CD14-positive monocyte (primary cell): Measurements from ENCODE around the gene PPIL4. TPM values are rescaled to one million over a fixed set of nuclear protein-coding genes. Genes with fewer than 3 reads are reported as not detected.

Source experiments
- DNase-seq, 3 donors: peaks; one replicate each; pipeline ENCODE4 v3.0.0-alpha.2; 2011 to 2022
- H2AFZ ChIP-seq: 2 replicates; pipeline ENCODE4 v1.6.0; 2012; ENCODE audit warnings: mild to moderate bottlenecking, low read depth, low read length, inconsistent platforms; ENCODE audit not compliant: insufficient read depth, poor library complexity, severe bottlenecking
- H3K27ac ChIP-seq, 2 donors: 1 replicate in 1 of 2; 2 replicates in 1 of 2; pipeline ENCODE4 v1.5.1; 2012 to 2013; ENCODE audit warnings: low read length in 2 of 2, control low read depth in 1 of 2, inconsistent platforms in 1 of 2, low read depth in 1 of 2, mild to moderate bottlenecking in 1 of 2
- H3K27me3 ChIP-seq, 2 donors: one replicate each; pipeline versions ENCODE4 v1.6.0 to v1.6.1; 2011 to 2013; ENCODE audit warnings: low read length in 2 of 2; ENCODE audit not compliant: control insufficient read depth in 2 of 2, insufficient read depth in 2 of 2
- H3K36me3 ChIP-seq, 2 donors: replicated peaks in 1 of 2; 1 replicate in 1 of 2; 2 replicates in 1 of 2; pipeline versions ENCODE4 v1.5.1 to v1.6.1; 2012 to 2013; ENCODE audit warnings: low read length in 2 of 2, control low read depth in 1 of 2, inconsistent platforms in 1 of 2, mild to moderate bottlenecking in 1 of 2; ENCODE audit not compliant: insufficient read depth in 2 of 2, control insufficient read depth in 1 of 2
- H3K4me1 ChIP-seq, 2 donors: 1 replicate in 1 of 2; 2 replicates in 1 of 2; pipeline versions ENCODE4 v1.5.1 to v1.6.1; 2012 to 2013; ENCODE audit warnings: low read length in 2 of 2, control low read depth in 1 of 2, inconsistent platforms in 1 of 2, mild to moderate bottlenecking in 1 of 2, moderate library complexity in 1 of 2; ENCODE audit not compliant: insufficient read depth in 2 of 2, control insufficient read depth in 1 of 2
- H3K4me2 ChIP-seq: replicated peaks from 2 replicates; pipeline ENCODE3; 2012; ENCODE audit warnings: low read length, moderate library complexity, mild to moderate bottlenecking; ENCODE audit not compliant: poor library complexity, severe bottlenecking; ENCODE audit errors: extremely low read depth
- H3K4me3 ChIP-seq, 3 experiments: fragments of 200-600 bp in 1 of 3; sonication (generic) in 1 of 3; replicated peaks in 1 of 3; 1 replicate in 2 of 3; 2 replicates in 1 of 3; pipeline ENCODE4 v1.5.1; 2011 to 2013; ENCODE audit warnings: low read length in 3 of 3, mild to moderate bottlenecking in 3 of 3, control low read depth in 2 of 3, low read depth in 2 of 3, inconsistent platforms in 1 of 3, moderate library complexity in 1 of 3
- H3K79me2 ChIP-seq: 2 replicates; pipeline ENCODE4 v1.6.0; 2012; ENCODE audit warnings: mild to moderate bottlenecking, control low read depth, inconsistent platforms, low read length, moderate library complexity; ENCODE audit not compliant: insufficient read depth
- H3K9ac ChIP-seq: 2 replicates; pipeline ENCODE4 v1.6.0; 2017; ENCODE audit warnings: low read length, mild to moderate bottlenecking; ENCODE audit not compliant: insufficient read depth, poor library complexity, severe bottlenecking
- H3K9me3 ChIP-seq, 2 donors: replicated peaks in 1 of 2; 1 replicate in 1 of 2; 2 replicates in 1 of 2; pipeline versions ENCODE4 v1.5.1 to v1.6.1; 2012 to 2013; ENCODE audit warnings: low read length in 2 of 2, control low read depth in 1 of 2; ENCODE audit not compliant: control insufficient read depth in 1 of 2, insufficient read depth in 1 of 2
- H4K20me1 ChIP-seq: 2 replicates; pipeline ENCODE4 v1.6.0; 2012; ENCODE audit warnings: mild to moderate bottlenecking, low read length, control low read depth, moderate library complexity; ENCODE audit not compliant: insufficient read depth
- H3K27ac Mint-ChIP-seq, 7 donors: one replicate each; pipeline ENCODE4 v1.8.0; 2020; ENCODE audit warnings: mild to moderate bottlenecking in 7 of 7, mixed read lengths in 7 of 7, moderate library complexity in 6 of 7, inconsistent platforms in 2 of 7
- H3K27me3 Mint-ChIP-seq, 3 donors: one replicate each; pipeline ENCODE4 v1.8.0; 2021 to 2022; ENCODE audit warnings: low read depth in 3 of 3, mild to moderate bottlenecking in 3 of 3, mixed read lengths in 3 of 3, moderate library complexity in 3 of 3, inconsistent platforms in 1 of 3
- H3K36me3 Mint-ChIP-seq, 2 donors: one replicate each; pipeline ENCODE4 v1.8.0; 2020; ENCODE audit warnings: mixed read lengths in 2 of 2, inconsistent platforms in 1 of 2, mild to moderate bottlenecking in 1 of 2
- H3K4me1 Mint-ChIP-seq: one replicate; pipeline ENCODE4 v1.8.0; 2020; ENCODE audit warnings: mild to moderate bottlenecking, mixed read lengths
- H3K4me3 Mint-ChIP-seq, 2 donors: one replicate each; pipeline ENCODE4 v1.8.0; 2020; ENCODE audit warnings: mild to moderate bottlenecking in 2 of 2, mixed read lengths in 2 of 2, moderate library complexity in 1 of 2
- H3K9me3 Mint-ChIP-seq, 7 donors: one replicate each; pipeline ENCODE4 v1.8.0; 2020 to 2022; ENCODE audit warnings: mixed read lengths in 7 of 7, mild to moderate bottlenecking in 6 of 7, moderate library complexity in 6 of 7, inconsistent platforms in 2 of 7
- CTCF ChIP-seq: fragments of 200-600 bp; IDR thresholded peaks from one replicate; pipeline ENCODE4 v1.8.0; 2022; ENCODE audit warnings: antibody characterized with exemption, mild to moderate bottlenecking
- WGBS: methylation state at CpG from one replicate; pipeline ENCODE4 v1.1.5; 2013; ENCODE audit warnings: missing lambda C conversion rate; ENCODE audit not compliant: insufficient coverage; 5-methylcytosine and 5-hydroxymethylcytosine counted together
- intact Hi-C, 2 donors: fragments of 100-400 bp; cut with micrococcal nuclease; formaldehyde crosslinking; loops; one replicate each; pipeline versions ENCODE4 v1.15.0 to v1.15.1; 2023
- polyA plus RNA-seq, 3 donors: library from polyadenylated mRNA; depleted of rRNA in 1 of 3; unstranded in 2 of 3; stranded (reverse) in 1 of 3; fragments of 300-500 nt in 2 of 3; fragments of >200 nt in 1 of 3; fragmentation: Illumina TruSeq in 2 of 3; gene quantifications; 1 replicate in 2 of 3; 2 replicates in 1 of 3; pipeline ENCODE4 v1.2.3, GENCODE V29; 2012 to 2021

PPIL4 gene
- polyA plus RNA-seq, 3 donors: 3.5 to 9.2 (median 4.4) TPM

GRCh38 chr6:149501768-149502167 is 44.1 kb downstream of the PPIL4 start:
- Histone ChIP-seq H4K20me1 (no peaks in the 10 kb centered on the region), H3K27ac (no peak overlapping the region), H3K79me2 (no peaks in the 10 kb centered on the region), H3K9me3 (no peaks in the 10 kb centered on the region), H2AFZ (no peak overlapping the region), H3K4me1 (no peaks in the 10 kb centered on the region), H3K4me2 (no peak overlapping the region), H3K9ac (no peak overlapping the region), H3K4me3 (no peak overlapping the region), H3K36me3 (peaks cover 22 to 47% of the 10 kb centered on the region in 2 donors), H3K27me3 (no peaks in the 10 kb centered on the region)
- Mint-ChIP-seq H3K9me3 (no peaks in the 10 kb centered on the region), H3K27me3 (peaks cover 0 to under 1% (median 0%) of the 10 kb centered on the region in 3 donors), H3K36me3 (peaks cover 32 to 41% of the 10 kb centered on the region in 2 donors), H3K4me1 (peaks cover 3% of the 10 kb centered on the region), H3K4me3 (no peak overlapping the region), H3K27ac (no peak overlapping the region)
- DNase-seq: no peak
- intact Hi-C loops: no loop called here
- WGBS: no CpG with 5 or more reads among the region's 3 CpGs
- TF ChIP-seq CTCF: no peak

DNA sequence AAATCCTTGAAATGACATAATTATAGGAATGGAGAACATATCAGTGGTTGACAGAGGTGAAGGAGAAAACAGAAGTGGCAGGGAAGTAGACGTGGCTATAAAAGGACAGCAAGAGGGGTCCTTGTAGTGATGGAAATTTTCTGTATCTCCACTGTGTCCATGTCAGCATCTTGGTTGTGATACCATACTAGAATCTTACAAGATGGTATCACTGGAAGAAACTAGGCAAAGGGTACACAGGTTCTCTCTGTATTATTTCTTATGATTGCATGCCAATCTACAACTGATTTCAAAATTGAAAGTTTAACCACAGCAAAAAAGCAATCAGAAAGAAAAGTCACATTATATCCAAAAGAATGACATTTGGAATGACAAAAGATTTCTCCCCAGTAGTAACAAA is 44.6 kb downstream of the PPIL4 start:
- H3K4me3 Mint-ChIP-seq: no peak overlapping the region
- H3K79me2 ChIP-seq: no peaks in the 10 kb centered on the region
- no peak overlapping the region for H3K27ac Mint-ChIP-seq
- H3K9me3 Mint-ChIP-seq: no peaks in the 10 kb centered on the region
- no peak overlapping the region for H3K9ac ChIP-seq
- TF ChIP-seq CTCF: no peak
- no peak overlapping the region for H3K4me2 ChIP-seq
- no peak overlapping the region for H2AFZ ChIP-seq
- no peak overlapping the region for H3K27ac ChIP-seq
- H3K4me1 Mint-ChIP-seq: peaks cover 3% of the 10 kb centered on the region
- no peaks in the 10 kb centered on the region for H3K4me1 ChIP-seq
- H3K9me3 ChIP-seq: no peaks in the 10 kb centered on the region
- H3K27me3 ChIP-seq: no peaks in the 10 kb centered on the region
- H3K36me3 ChIP-seq: peaks cover 22 to 41% of the 10 kb centered on the region in 2 donors
- peaks cover 0 to 1% (median 0%) of the 10 kb centered on the region in 3 donors for H3K27me3 Mint-ChIP-seq
- WGBS: no CpG with 5 or more reads among the region's 1 CpG
- no peaks in the 10 kb centered on the region for H4K20me1 ChIP-seq
- intact Hi-C loops: no loop called here
- H3K36me3 Mint-ChIP-seq: peaks cover 34 to 38% of the 10 kb centered on the region in 2 donors
- no peak overlapping the region for H3K4me3 ChIP-seq
- DNase-seq: no peak
